Measurements from ENCODE around the gene TNIP2. TPM values are rescaled to one million over a fixed set of nuclear protein-coding genes. Genes with fewer than 3 reads are reported as not detected.

TNIP2 gene
- total RNA-seq, 4 donors from 2014 or later = 40.1 to 58.2 (median 45.5) TPM

GRCh38 chr4:2768921-2769336 is 12.8 kb upstream of the TNIP2 start:
- TF ChIP-seq POLR2A (IDR thresholded peaks at IDR 0.05) = no peak
- no peak for TF ChIP-seq CTCF (IDR thresholded peaks at IDR 0.05)
- H3K4me3 ChIP-seq = no peak overlapping the region
- no peak for DNase-seq
- H3K4me1 ChIP-seq = peaks cover 0 to 17% (median 0%) of the 10 kb centered on the region in 3 donors
- no peaks in the 10 kb centered on the region for H3K36me3 ChIP-seq
- 69 to 77% methylated on average over 8 to 14 of the region's 15 CpGs for WGBS, 2 donors
- H3K27ac ChIP-seq = no peak overlapping the region
- no peaks in the 10 kb centered on the region for H3K27me3 ChIP-seq
- H3K9me3 ChIP-seq = no peaks in the 10 kb centered on the region
- intact Hi-C loops (cut with DNase I) = loop anchor here (10.0 kb wide), 2 partner anchors 66 to 266 kb away; no protein-coding TSS in a partner anchor

- H3K27ac ChIP-seq = no peak overlapping the region
- H3K36me3 ChIP-seq = no peaks in the 10 kb centered on the region
- WGBS, 2 donors = 83 to 94% methylated on average over 9 of the region's 9 CpGs
- intact Hi-C loops (cut with DNase I) = loop anchor here (10.0 kb wide), 2 partner anchors 67 to 267 kb away; no protein-coding TSS in a partner anchor
- DNase-seq = no peak
- no peaks in the 10 kb centered on the region for H3K9me3 ChIP-seq
- no peak overlapping the region for H3K4me3 ChIP-seq
- peaks cover 0 to 23% (median 3%) of the 10 kb centered on the region in 3 donors for H3K4me1 ChIP-seq
- no peaks in the 10 kb centered on the region for H3K27me3 ChIP-seq
- TF ChIP-seq CTCF (IDR thresholded peaks at IDR 0.05) (no peak), POLR2A (IDR thresholded peaks at IDR 0.05) (no peak)
Observed at GRCh38 chr4:2768124-2768523, 12.0 kb upstream of the TNIP2 start.

- Histone ChIP-seq H3K4me3 (no peak overlapping the region), H3K4me1 (peaks cover 0 to 23% (median 3%) of the 10 kb centered on the region in 3 donors), H3K27ac (no peak overlapping the region), H3K36me3 (no peaks in the 10 kb centered on the region), H3K27me3 (no peaks in the 10 kb centered on the region), H3K9me3 (no peaks in the 10 kb centered on the region)
- WGBS, 2 donors = 64 to 82% methylated on average over 5 to 8 of the region's 11 CpGs
- no peak for DNase-seq
- intact Hi-C loops (cut with DNase I) = loop anchor here (10.0 kb wide), 2 partner anchors 67 to 267 kb away; no protein-coding TSS in a partner anchor
- no peak for TF ChIP-seq CTCF (IDR thresholded peaks at IDR 0.05)
- no peak for TF ChIP-seq POLR2A (IDR thresholded peaks at IDR 0.05)
Observed at GRCh38 chr4:2767705-2768074, 11.6 kb upstream of the TNIP2 start.

- no peak for TF ChIP-seq POLR2A (IDR thresholded peaks at IDR 0.05)
- no peak for TF ChIP-seq CTCF (IDR thresholded peaks at IDR 0.05)
- intact Hi-C loops (cut with DNase I) = loop anchor here (10.0 kb wide), 2 partner anchors 68 to 268 kb away; no protein-coding TSS in a partner anchor
- Histone ChIP-seq H3K27ac (no peak overlapping the region), H3K9me3 (no peaks in the 10 kb centered on the region), H3K4me1 (peaks cover 0 to 23% (median 3%) of the 10 kb centered on the region in 3 donors), H3K27me3 (no peaks in the 10 kb centered on the region), H3K36me3 (no peaks in the 10 kb centered on the region), H3K4me3 (no peak overlapping the region)
- 89 to 92% methylated on average over 2 to 4 of the region's 5 CpGs for WGBS, 2 donors
- no peak for DNase-seq
Observed at GRCh38 chr4:2767046-2767704, 11.0 kb upstream of the TNIP2 start.

GRCh38 chr4:2765832-2766526 is 9.8 kb upstream of the TNIP2 start:
- Histone ChIP-seq H3K4me1 (peaks cover 0 to 28% (median 11%) of the 10 kb centered on the region in 3 donors), H3K27me3 (no peaks in the 10 kb centered on the region), H3K27ac (no peak overlapping the region), H3K9me3 (no peaks in the 10 kb centered on the region), H3K4me3 (no peak overlapping the region), H3K36me3 (no peaks in the 10 kb centered on the region)
- TF ChIP-seq CTCF (IDR thresholded peaks at IDR 0.05) = no peak
- no peak for TF ChIP-seq POLR2A (IDR thresholded peaks at IDR 0.05)
- 89 to 90% methylated on average over 9 to 12 of the region's 12 CpGs for WGBS, 2 donors
- intact Hi-C loops (cut with DNase I) = loop anchor here (10.0 kb wide), 2 partner anchors 69 to 269 kb away; no protein-coding TSS in a partner anchor
- no peak for DNase-seq
